HG03575 (cell line): ENCODE data around the gene BRF1.

Experiments used
- ATAC-seq: cut with Tn5 transposase; IDR thresholded peaks from one replicate; pipeline ENCODE4 v1.9.1; 2021; ENCODE audit not compliant: unreplicated experiment, insufficient number of reproducible peaks, low FRiP score; ENCODE audit errors: extremely low read depth

The BRF1 gene

GRCh38 chr14:105220699-105221597 lies 79.9 kb downstream of the BRF1 start:
- ATAC-seq, result no peak

- ATAC-seq, result no peak
These were observed 81.0 kb downstream of the BRF1 start for GRCh38 chr14:105219753-105220152.

GRCh38 chr14:105219043-105219612 lies 81.7 kb downstream of the BRF1 start:
- no peak for ATAC-seq

GRCh38 chr14:105218611-105219010 lies 82.2 kb downstream of the BRF1 start:
- ATAC-seq, result no peak

GRCh38 chr14:105217774-105218173 lies 83.0 kb downstream of the BRF1 start:
- ATAC-seq, result no peak

GRCh38 chr14:105216490-105217247 lies 84.1 kb downstream of the BRF1 start:
- no peak for ATAC-seq

GRCh38 chr14:105215602-105216001 lies 85.2 kb downstream of the BRF1 start:
- no peak for ATAC-seq

GRCh38 chr14:105214324-105214915 lies 86.4 kb downstream of the BRF1 start:
- ATAC-seq, result no peak

- ATAC-seq, result no peak
These were observed 87.4 kb downstream of the BRF1 start for GRCh38 chr14:105213361-105213760.

- no peak for ATAC-seq
These were observed 88.1 kb downstream of the BRF1 start for GRCh38 chr14:105212541-105213300.

GRCh38 chr14:105211758-105212089 lies 89.1 kb downstream of the BRF1 start:
- no peak for ATAC-seq

- no peak for ATAC-seq
These were observed 89.6 kb downstream of the BRF1 start for GRCh38 chr14:105211086-105211757.

GRCh38 chr14:105210266-105211025 lies 90.4 kb downstream of the BRF1 start:
- no peak for ATAC-seq

GRCh38 chr14:105209646-105210045 lies 91.2 kb downstream of the BRF1 start:
- ATAC-seq, result no peak

GRCh38 chr14:105209091-105209490 lies 91.7 kb downstream of the BRF1 start:
- ATAC-seq, result no peak

GRCh38 chr14:105208738-105209075 lies 92.1 kb downstream of the BRF1 start:
- ATAC-seq, result no peak

GRCh38 chr14:105207996-105208737 lies 92.6 kb downstream of the BRF1 start:
- no peak for ATAC-seq
